PC-3 (cell line): ENCODE results near the gene VEGFC. TPM values are rescaled to one million over a fixed set of nuclear protein-coding genes. Genes with fewer than 3 reads are reported as not detected.
A peak's percentile ranks its signal among the peaks of the same experiment; 100 is the strongest.

Experiments
- ATAC-seq: fragments of 200-7000 bp; cut with Tn5 transposase; 2 replicates; pipeline ENCODE4 v1.9.1; 2020; ENCODE audit warnings: mild to moderate bottlenecking, moderate library complexity
- BruUV-seq: library from RNA; stranded (reverse); fragments of 400-500 nt; replicated peaks from 2 replicates; lab custom pipeline; 2021; lab: Mats Ljungman, UMichigan
- CTCF ChIA-PET: fragments of 300-600 bp; sonication (Branson Sonifier 250); formaldehyde crosslinking; loops from one replicate; lab custom pipeline; 2022; ENCODE audit warnings: antibody characterized with exemption; lab: Charles Lee
- POLR2A ChIA-PET: fragments of 300-600 bp; sonication (Branson Sonifier 250); formaldehyde crosslinking; loops from one replicate; lab custom pipeline; 2022; ENCODE audit warnings: antibody characterized with exemption; ENCODE audit not compliant: unreplicated experiment; lab: Charles Lee
- DNase-seq: peaks from one replicate; pipeline ENCODE4 v3.0.0-alpha.2; 2015
- H2AFZ ChIP-seq: fragments of 300-600 bp; sonication (generic); 2 replicates; pipeline ENCODE4 v1.6.0; 2016; ENCODE audit warnings: antibody characterized with exemption, low read length
- H3F3A ChIP-seq: fragments of 300-600 bp; sonication (generic); one replicate; pipeline ENCODE4 v1.6.0; 2017; ENCODE audit warnings: antibody characterized with exemption, low read length, control low read depth, mild to moderate bottlenecking; ENCODE audit not compliant: unreplicated experiment
- H3K27ac ChIP-seq: fragments of 300-600 bp; sonication (generic); 2 replicates; pipeline ENCODE4 v1.5.1; 2016; ENCODE audit warnings: mild to moderate bottlenecking, low read length
- H3K27me3 ChIP-seq: fragments of 300-600 bp; sonication (generic); 2 replicates; pipeline ENCODE4 v1.6.1; 2016; ENCODE audit warnings: low read length, mixed read lengths
- H3K36me3 ChIP-seq: fragments of 300-600 bp; sonication (generic); 2 replicates; pipeline ENCODE4 v1.6.1; 2016; ENCODE audit warnings: low read depth, mixed run types, low read length, mixed read lengths
- H3K4me1 ChIP-seq: fragments of 300-600 bp; sonication (generic); 2 replicates; pipeline ENCODE4 v1.5.1; 2016; ENCODE audit warnings: low read length; ENCODE audit not compliant: insufficient read depth
- H3K4me2 ChIP-seq: fragments of 300-600 bp; sonication (generic); 2 replicates; pipeline ENCODE4 v1.6.0; 2016; ENCODE audit warnings: low read length
- H3K4me3 ChIP-seq: fragments of 300-600 bp; sonication (generic); 2 replicates; pipeline ENCODE4 v1.5.1; 2016; ENCODE audit warnings: mild to moderate bottlenecking, low read length, mixed read lengths
- H3K79me2 ChIP-seq: fragments of 300-600 bp; sonication (generic); 2 replicates; pipeline ENCODE4 v1.6.1; 2017; ENCODE audit warnings: low read length, mixed read lengths
- H3K9ac ChIP-seq: fragments of 300-600 bp; sonication (generic); 2 replicates; pipeline ENCODE4 v1.6.0; 2016; ENCODE audit warnings: mild to moderate bottlenecking, low read length
- H3K9me2 ChIP-seq: fragments of 300-600 bp; sonication (generic); replicated peaks from 2 replicates; pipeline ENCODE4 v1.6.1; 2016; ENCODE audit warnings: mixed run types, low read length, mixed read lengths
- H3K9me3 ChIP-seq: fragments of 300-600 bp; sonication (generic); 2 replicates; pipeline ENCODE4 v1.6.1; 2016; ENCODE audit warnings: low read length, mixed read lengths
- H4K20me1 ChIP-seq: fragments of 300-600 bp; sonication (generic); 2 replicates; pipeline ENCODE4 v1.6.1; 2016; ENCODE audit warnings: low read length, mixed read lengths
- EZH2 ChIP-seq: fragments of 300-600 bp; sonication (generic); IDR thresholded peaks from one replicate; pipeline ENCODE4 v1.6.1; 2017; ENCODE audit warnings: antibody characterized with exemption, mild to moderate bottlenecking, low read length; ENCODE audit not compliant: unreplicated experiment
- EZH2phosphoT487 ChIP-seq: fragments of 300-600 bp; sonication (generic); IDR thresholded peaks from 2 replicates; pipeline ENCODE4 v1.6.1; 2018; ENCODE audit warnings: mild to moderate bottlenecking, antibody characterized with exemption, low read length, borderline replicate concordance
- intact Hi-C: fragments of 100-400 bp; cut with micrococcal nuclease; formaldehyde crosslinking; loops from 2 replicates; pipeline ENCODE4 v1.9.0; 2023
- total RNA-seq: library from RNA; depleted of rRNA; stranded (reverse); fragments of >200 nt; gene quantifications from 2 replicates; pipeline ENCODE4 v1.2.3, GENCODE V29; 2014
- TF ChIP-seq, protein P1 (sequence below): fragments of 300-600 bp; sonication (generic); conservative IDR thresholded peaks from 2 replicates; pipeline ENCODE4 v1.5.1; 2017; ENCODE audit warnings: antibody characterized with exemption, low read depth, mild to moderate bottlenecking, low read length

VEGFC gene
- total RNA-seq, 1 experiment from 2014 or later: 36.6 TPM

DNA sequence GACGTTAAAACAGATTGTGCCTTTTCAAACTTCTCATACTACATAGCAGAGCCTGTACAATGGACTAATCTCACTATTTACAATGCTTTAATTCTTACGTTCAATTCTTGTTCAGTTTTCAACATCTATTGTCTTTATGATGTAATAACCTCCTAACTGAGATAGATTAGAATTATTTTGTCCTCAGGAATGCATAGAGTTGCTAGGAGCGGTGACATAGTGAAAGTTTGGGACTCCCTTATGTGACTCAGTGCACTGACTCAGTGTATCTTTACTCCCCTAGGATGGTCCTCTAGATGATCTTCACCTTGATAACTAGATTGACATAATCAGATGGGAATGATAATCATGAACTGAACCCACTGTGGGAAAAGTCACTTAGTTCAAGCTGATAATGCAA lies 151.5 kb downstream of the VEGFC start:
- Histone ChIP-seq H3K9me3 (no peaks in the 10 kb centered on the region), H3K4me2 (no peak overlapping the region), H3K9me2 (no peaks in the 10 kb centered on the region), H3K36me3 (no peaks in the 10 kb centered on the region), H3K9ac (no peak overlapping the region), H3K27ac (peak overlapping the region; percentile 3; the same call in 1 of the 2 replicates), H3K27me3 (no peaks in the 10 kb centered on the region), H3K79me2 (no peaks in the 10 kb centered on the region), H3K4me1 (peaks cover 21% of the 10 kb centered on the region), H3K4me3 (no peak overlapping the region), H3F3A (no peaks in the 10 kb centered on the region), H2AFZ (no peak overlapping the region), H4K20me1 (no peaks in the 10 kb centered on the region)
- no TSS peak for BruUV-seq
- POLR2A ChIA-PET: no interaction called here
- intact Hi-C loops: no loop called here
- ATAC-seq (no peak), DNase-seq (no peak)
- CTCF ChIA-PET: no interaction called here
- no peak for TF ChIP-seq EZH2

DNA sequence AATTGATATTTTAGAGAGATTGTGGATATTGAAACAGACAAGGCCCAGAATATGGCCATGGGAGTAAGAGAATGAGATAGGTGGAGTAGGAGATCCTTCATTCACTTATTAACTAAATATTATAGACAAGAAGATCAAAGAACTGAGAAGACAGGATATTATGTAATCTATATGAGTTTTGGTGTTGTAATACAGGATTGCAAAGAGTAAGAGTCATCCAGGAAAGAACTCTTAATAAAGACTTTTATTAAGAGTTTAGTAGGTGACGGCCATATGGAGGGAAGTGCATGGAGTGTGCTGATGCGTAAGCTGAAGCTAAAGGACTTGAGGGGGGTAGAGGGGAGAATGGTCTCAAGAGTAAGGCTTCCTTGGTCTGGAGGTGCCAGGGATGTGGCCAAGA lies 153.7 kb downstream of the VEGFC start:
- Histone ChIP-seq H3K9ac (peak overlapping the region; percentile 58), H2AFZ (no peak overlapping the region), H3K4me3 (no peak overlapping the region), H3K27ac (peak overlapping the region; percentile 89), H3K9me2 (no peaks in the 10 kb centered on the region), H3K79me2 (no peaks in the 10 kb centered on the region), H4K20me1 (no peaks in the 10 kb centered on the region), H3F3A (no peaks in the 10 kb centered on the region), H3K4me2 (no peak overlapping the region), H3K4me1 (peaks cover 35% of the 10 kb centered on the region), H3K36me3 (no peaks in the 10 kb centered on the region), H3K9me3 (no peaks in the 10 kb centered on the region), H3K27me3 (no peaks in the 10 kb centered on the region)
- BruUV-seq: no TSS peak
- ChIA-PET CTCF (no interaction called here), POLR2A (no interaction called here)
- ATAC-seq: peak; percentile 26
- TF ChIP-seq EZH2phosphoT487 (no peak), EZH2 (no peak)
- intact Hi-C loops: no loop called here
- DNase-seq: peak; percentile 67

DNA sequence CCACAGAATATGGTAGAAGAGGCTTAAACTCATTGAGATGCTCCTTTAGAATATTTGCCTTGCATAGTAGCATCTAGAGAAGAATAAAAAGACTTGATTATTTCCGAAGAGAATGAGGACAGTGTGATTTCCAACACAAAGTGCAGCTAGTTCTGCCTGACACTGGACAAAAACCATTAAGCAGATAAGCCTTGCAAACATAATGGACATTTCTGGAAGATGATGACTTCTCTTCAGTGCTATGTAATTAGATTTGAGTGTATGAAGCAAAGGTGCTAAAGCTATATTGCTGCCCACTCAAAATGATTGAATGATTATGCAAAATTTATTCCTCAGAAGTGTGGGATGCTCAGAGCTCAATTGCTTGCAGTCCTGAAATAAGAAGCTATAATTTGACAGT lies 156.4 kb downstream of the VEGFC start:
- no peaks in the 10 kb centered on the region for H3K36me3 ChIP-seq
- CTCF ChIA-PET: no interaction called here
- peaks cover 34% of the 10 kb centered on the region for H3K4me1 ChIP-seq
- H3K79me2 ChIP-seq: no peaks in the 10 kb centered on the region
- peak overlapping the region; percentile 86 for H3K9ac ChIP-seq
- no peaks in the 10 kb centered on the region for H3F3A ChIP-seq
- H4K20me1 ChIP-seq: no peaks in the 10 kb centered on the region
- H2AFZ ChIP-seq: no peak overlapping the region
- H3K9me3 ChIP-seq: no peaks in the 10 kb centered on the region
- H3K4me2 ChIP-seq: no peak overlapping the region
- DNase-seq (no peak), ATAC-seq (no peak)
- intact Hi-C loops: no loop called here
- no peaks in the 10 kb centered on the region for H3K9me2 ChIP-seq
- no peak overlapping the region for H3K4me3 ChIP-seq
- peak overlapping the region; percentile 98 for H3K27ac ChIP-seq
- POLR2A ChIA-PET: no interaction called here
- BruUV-seq: no TSS peak
- H3K27me3 ChIP-seq: no peaks in the 10 kb centered on the region
- TF ChIP-seq, protein P1, sequence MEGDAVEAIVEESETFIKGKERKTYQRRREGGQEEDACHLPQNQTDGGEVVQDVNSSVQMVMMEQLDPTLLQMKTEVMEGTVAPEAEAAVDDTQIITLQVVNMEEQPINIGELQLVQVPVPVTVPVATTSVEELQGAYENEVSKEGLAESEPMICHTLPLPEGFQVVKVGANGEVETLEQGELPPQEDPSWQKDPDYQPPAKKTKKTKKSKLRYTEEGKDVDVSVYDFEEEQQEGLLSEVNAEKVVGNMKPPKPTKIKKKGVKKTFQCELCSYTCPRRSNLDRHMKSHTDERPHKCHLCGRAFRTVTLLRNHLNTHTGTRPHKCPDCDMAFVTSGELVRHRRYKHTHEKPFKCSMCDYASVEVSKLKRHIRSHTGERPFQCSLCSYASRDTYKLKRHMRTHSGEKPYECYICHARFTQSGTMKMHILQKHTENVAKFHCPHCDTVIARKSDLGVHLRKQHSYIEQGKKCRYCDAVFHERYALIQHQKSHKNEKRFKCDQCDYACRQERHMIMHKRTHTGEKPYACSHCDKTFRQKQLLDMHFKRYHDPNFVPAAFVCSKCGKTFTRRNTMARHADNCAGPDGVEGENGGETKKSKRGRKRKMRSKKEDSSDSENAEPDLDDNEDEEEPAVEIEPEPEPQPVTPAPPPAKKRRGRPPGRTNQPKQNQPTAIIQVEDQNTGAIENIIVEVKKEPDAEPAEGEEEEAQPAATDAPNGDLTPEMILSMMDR: no peak
- no peak for TF ChIP-seq EZH2
- TF ChIP-seq EZH2phosphoT487: no peak
